Liver (tissue), 9 donors: ENCODE measurements around the gene ULK4. TPM values are rescaled to one million over a fixed set of nuclear protein-coding genes. Genes with fewer than 3 reads are reported as not detected.

Source experiments
- DNase-seq: peaks from one replicate; pipeline ENCODE4 v3.0.0-alpha.2; 2017; ENCODE audit warnings: low spot score
- H3K27ac ChIP-seq, 2 donors: one replicate each; pipeline ENCODE4 v1.7.0; 2013; ENCODE audit warnings: inconsistent platforms in 2 of 2, low read length in 2 of 2, control low read depth in 1 of 2, low read depth in 1 of 2, mild to moderate bottlenecking in 1 of 2
- H3K27me3 ChIP-seq, 4 donors: one replicate each; pipeline versions ENCODE4 v1.6.1 to v1.7.0; 2013; ENCODE audit warnings: low read length in 3 of 4, inconsistent platforms in 1 of 4, mild to moderate bottlenecking in 1 of 4, moderate library complexity in 1 of 4; ENCODE audit not compliant: control insufficient read depth in 4 of 4, insufficient read depth in 4 of 4
- H3K36me3 ChIP-seq, 4 donors: one replicate each; pipeline versions ENCODE4 v1.6.1 to v1.7.0; 2013; ENCODE audit warnings: low read length in 3 of 4, mild to moderate bottlenecking in 3 of 4, low read depth in 1 of 4, moderate library complexity in 1 of 4; ENCODE audit not compliant: control insufficient read depth in 4 of 4, insufficient read depth in 3 of 4
- H3K4me1 ChIP-seq, 4 donors: one replicate each; pipeline versions ENCODE4 v1.6.1 to v1.7.0; 2013; ENCODE audit warnings: low read length in 3 of 4, mild to moderate bottlenecking in 3 of 4, moderate library complexity in 1 of 4; ENCODE audit not compliant: control insufficient read depth in 4 of 4, insufficient read depth in 4 of 4
- H3K4me3 ChIP-seq, 3 donors: one replicate each; pipeline versions ENCODE4 v1.6.1 to v1.7.0; 2013; ENCODE audit warnings: low read length in 3 of 3, control low read depth in 1 of 3, low read depth in 1 of 3, mild to moderate bottlenecking in 1 of 3
- H3K9ac ChIP-seq, 2 donors: one replicate each; pipeline ENCODE4 v1.7.0; 2013; ENCODE audit warnings: low read length in 2 of 2, mild to moderate bottlenecking in 2 of 2, moderate library complexity in 2 of 2, control low read depth in 1 of 2, low read depth in 1 of 2
- H3K9me3 ChIP-seq, 4 donors: one replicate each; pipeline versions ENCODE4 v1.6.1 to v1.7.0; 2013; ENCODE audit warnings: low read length in 3 of 4; ENCODE audit not compliant: control insufficient read depth in 4 of 4
- ATF3 ChIP-seq: IDR thresholded peaks from 2 replicates; pipeline ENCODE4 v1.6.1; 2016; ENCODE audit warnings: antibody characterized with exemption
- CTCF ChIP-seq: fragments of 150-350 bp; IDR thresholded peaks from 2 replicates; pipeline ENCODE4 v1.5.1; 2017; ENCODE audit warnings: improper control_type of control experiment, low read depth, low read length; ENCODE audit not compliant: missing input control
- FOXA1 ChIP-seq: IDR thresholded peaks from 2 replicates; pipeline ENCODE4 v1.6.1; 2016; ENCODE audit warnings: antibody characterized with exemption
- FOXA2 ChIP-seq: IDR thresholded peaks from 2 replicates; pipeline ENCODE4 v1.6.1; 2016; ENCODE audit warnings: antibody characterized with exemption
- GABPA ChIP-seq, 2 donors: IDR thresholded peaks in 1 of 2; conservative IDR thresholded peaks in 1 of 2; 2 replicates each; pipeline ENCODE4 v1.6.1; 2016; ENCODE audit warnings: antibody characterized with exemption in 2 of 2, mild to moderate bottlenecking in 1 of 2, moderate library complexity in 1 of 2
- HNF4A ChIP-seq, 2 donors: conservative IDR thresholded peaks; 2 replicates each; pipeline ENCODE4 v1.6.1; 2016; ENCODE audit warnings: antibody characterized with exemption in 2 of 2, mild to moderate bottlenecking in 2 of 2
- HNF4G ChIP-seq: IDR thresholded peaks from 2 replicates; pipeline ENCODE4 v1.6.1; 2016; ENCODE audit warnings: antibody characterized with exemption
- JUND ChIP-seq, 2 donors: IDR thresholded peaks; 2 replicates each; pipeline ENCODE4 v1.6.1; 2016; ENCODE audit warnings: antibody characterized with exemption in 2 of 2
- MAX ChIP-seq: IDR thresholded peaks from 2 replicates; pipeline ENCODE4 v1.6.1; 2016; ENCODE audit warnings: antibody characterized with exemption
- NR2F2 ChIP-seq: IDR thresholded peaks from 2 replicates; pipeline ENCODE4 v1.6.1; 2016; ENCODE audit warnings: antibody characterized with exemption
- RAD21 ChIP-seq, 2 donors: IDR thresholded peaks; 2 replicates each; pipeline ENCODE4 v1.6.1; 2016; ENCODE audit warnings: antibody characterized with exemption in 2 of 2, mild to moderate bottlenecking in 2 of 2
- REST ChIP-seq: IDR thresholded peaks from 2 replicates; pipeline ENCODE4 v1.6.1; 2016; ENCODE audit warnings: antibody characterized with exemption, mild to moderate bottlenecking
- RXRA ChIP-seq, 2 donors: IDR thresholded peaks; 2 replicates each; pipeline ENCODE4 v1.6.1; 2017 to 2018; ENCODE audit warnings: antibody characterized with exemption in 2 of 2, mild to moderate bottlenecking in 1 of 2
- SP1 ChIP-seq: IDR thresholded peaks from 2 replicates; pipeline ENCODE4 v1.6.1; 2018; ENCODE audit warnings: antibody characterized with exemption, mild to moderate bottlenecking
- TAF1 ChIP-seq: conservative IDR thresholded peaks from 2 replicates; pipeline ENCODE4 v1.6.1; 2016; ENCODE audit warnings: antibody characterized with exemption, mild to moderate bottlenecking
- YY1 ChIP-seq: IDR thresholded peaks from 2 replicates; pipeline ENCODE4 v1.6.1; 2016; ENCODE audit warnings: antibody characterized with exemption, mild to moderate bottlenecking
- ZBTB33 ChIP-seq: IDR thresholded peaks from 2 replicates; pipeline ENCODE4 v1.6.1; 2016; ENCODE audit warnings: antibody characterized with exemption
- WGBS: extraction: QIAGEN DNeasy Blood & Tissue Kit; methylation state at CpG from one replicate; pipeline ENCODE4 v1.1.7; 2013; 5-methylcytosine and 5-hydroxymethylcytosine counted together
- polyA plus RNA-seq, 2 donors: library from polyadenylated mRNA; stranded (reverse) in 1 of 2; unstranded in 1 of 2; fragments of 200-250 nt in 1 of 2; fragments of >200 nt in 1 of 2; fragmentation: Nextera tagmentation in 1 of 2; extraction: Ambion mirVana in 1 of 2; gene quantifications; one replicate each; pipeline versions ENCODE4 v1.2.1 to v1.2.3, GENCODE V29; 2013 to 2015
- total RNA-seq, 2 donors: library from RNA; depleted of rRNA; stranded (reverse); fragments of >200 nt; gene quantifications; one replicate each; pipeline ENCODE4 v1.2.3, GENCODE V29; 2014
- donor health status: healthy.
- donor health status: healthy.
- donor health status: healthy.
- donor health status: healthy.
- donor health status: healthy.

The ULK4 gene
- total and polyA plus RNA-seq, 4 donors: 1.1 to 11.5 (median 3.2) TPM

GRCh38 chr3:41940393-41940792, 21.5 kb downstream of the ULK4 start (continued):
- TF ChIP-seq CTCF (no peak), FOXA2 (no peak)

- no peaks in the 10 kb centered on the region for H3K27me3 ChIP-seq
- H3K27ac ChIP-seq: no peak overlapping the region
- DNase-seq: no peak
- TF ChIP-seq HNF4A (conservative IDR thresholded peaks at IDR 0.05) (no peak), CTCF (no peak), MAX (no peak), GABPA (IDR thresholded peaks at IDR 0.05 in 1 of 2, conservative IDR thresholded peaks at IDR 0.05 in 1 of 2) (no peak), ZBTB33 (no peak), SP1 (no peak), NR2F2 (no peak), FOXA1 (no peak), ATF3 (no peak)
- peaks cover 0 to 2% (median 0%) of the 10 kb centered on the region in 4 donors for H3K36me3 ChIP-seq
- no peak overlapping the region for H3K9ac ChIP-seq
- no peaks in the 10 kb centered on the region for H3K4me1 ChIP-seq
- H3K4me3 ChIP-seq: no peak overlapping the region
- H3K9me3 ChIP-seq: no peaks in the 10 kb centered on the region
- WGBS: 96% methylated on average over 1 of the region's 1 CpG
Measured at GRCh38 chr3:41936384-41936783, 25.5 kb downstream of the ULK4 start.

GRCh38 chr3:41933154-41933676, 28.7 kb downstream of the ULK4 start:
- no peak overlapping the region for H3K27ac ChIP-seq
- 78% methylated on average over 3 of the region's 3 CpGs for WGBS
- H3K36me3 ChIP-seq: peaks cover 0 to 2% (median 0%) of the 10 kb centered on the region in 4 donors
- H3K9me3 ChIP-seq: no peaks in the 10 kb centered on the region
- H3K4me3 ChIP-seq: no peak overlapping the region
- H3K27me3 ChIP-seq: no peaks in the 10 kb centered on the region
- no peak overlapping the region for H3K9ac ChIP-seq
- no peak for DNase-seq
- no peaks in the 10 kb centered on the region for H3K4me1 ChIP-seq
- TF ChIP-seq ATF3 (no peak), GABPA (IDR thresholded peaks at IDR 0.05 in 1 of 2, conservative IDR thresholded peaks at IDR 0.05 in 1 of 2) (no peak), RXRA (IDR thresholded peaks at IDR 0.05) (no peak), HNF4A (conservative IDR thresholded peaks at IDR 0.05) (no peak), REST (no peak), JUND (IDR thresholded peaks at IDR 0.05) (no peak), NR2F2 (no peak), HNF4G (no peak), RAD21 (IDR thresholded peaks at IDR 0.05) (no peak), SP1 (no peak), TAF1 (no peak), FOXA2 (no peak), ZBTB33 (no peak), YY1 (no peak)
